ENCODE data around the gene DDHD1. TPM values are rescaled to one million over a fixed set of nuclear protein-coding genes. Genes with fewer than 3 reads are reported as not detected.

The DDHD1 gene
- 25.7 and 37.5 TPM in 2 replicates for total RNA-seq

GRCh38 chr14:53152887-53153701, at the start of gene DDHD1:
TSS of gene DDHD1 (minus strand) at chr14:53153323. CDS start at chr14:53153098, 225 bp downstream.

Small RNAs within 50 kb of the gene (small RNA-seq; reads per million reads assigned to genes)
- gene AL352979.1, result not detected

Other genes starting within 250 kb of the DDHD1 start
- 105 and 145 TPM in 2 replicates for gene FERMT2, start 202.3 kb downstream of the DDHD1 start, total RNA-seq